ENCODE data around the gene CLEC18A. TPM values are rescaled to one million over a fixed set of nuclear protein-coding genes. Genes with fewer than 3 reads are reported as not detected.
"Not testable (repeated sequence)": the region's sequence is repeated elsewhere in the genome, so short reads cannot be mapped to it uniquely, and the experiment has no call there.

The CLEC18A gene
- total and polyA plus RNA-seq, 2 of the 4 experiments (the other 2 are of a cell fraction), result under 0.01 TPM; not detected in 1

GRCh38 chr16:69999801-70000200 lies 48.7 kb downstream of the CLEC18A start:
- H3K56ac ChIP-seq (ENCODE audit: extremely low read depth, insufficient read depth, low read length); BruUV-seq (replicated peaks); H2BK20ac ChIP-seq (ENCODE audit: low read depth, low read length); H3K14ac ChIP-seq (replicated peaks; ENCODE audit: low read depth, low read length); H2AK9ac ChIP-seq (replicated peaks; ENCODE audit: low read depth, low read length, poor library complexity); H4K20me1 ChIP-seq (ENCODE audit: insufficient read depth, low read length); H3K9ac ChIP-seq (ENCODE audit: low read depth, low read length); DNase-seq; H2BK15ac ChIP-seq (ENCODE audit: low read depth, low read length); ATAC-seq (ENCODE audit: low read depth); dilution Hi-C loops (cut with HindIII; ENCODE audit: low sequenced_read_pairs, unreplicated experiment); intact Hi-C loops (cut with micrococcal nuclease); H4K91ac ChIP-seq (ENCODE audit: insufficient read depth, low read depth, low read length); POLR2A ChIA-PET (ENCODE audit: unreplicated experiment); in situ Hi-C loops (cut with MboI; ENCODE audit: low sequenced_read_pairs); H3K9me3 ChIP-seq (ENCODE audit: control insufficient read depth, insufficient read depth, low read length); H3K27me3 ChIP-seq (ENCODE audit: control insufficient read depth, insufficient read depth, low read length); H2AFZ ChIP-seq (replicated peaks; ENCODE audit: low read length, poor library complexity); H4K8ac ChIP-seq (ENCODE audit: low read depth in 2 of 2, low read length in 2 of 2); H3K23ac ChIP-seq (ENCODE audit: low read depth, low read length); H3K4me2 ChIP-seq (ENCODE audit: low read depth, low read length); H3K18ac ChIP-seq (ENCODE audit: low read depth, low read length); H2AK5ac ChIP-seq (ENCODE audit: low read depth, low read length); CTCF ChIA-PET; H2BK5ac ChIP-seq (ENCODE audit: low read depth, low read length, poor library complexity, severe bottlenecking); H3K27ac ChIP-seq (ENCODE audit: insufficient read depth, low read length); H3K4me3 ChIP-seq (ENCODE audit: insufficient read depth, low read depth, low read length); H4K5ac ChIP-seq (ENCODE audit: low read depth, low read length); H3K4ac ChIP-seq (ENCODE audit: low read depth, low read length); H3K9me1 ChIP-seq (ENCODE audit: insufficient read depth, low read length); H2BK120ac ChIP-seq (ENCODE audit: low read depth, low read length); H3K4me1 ChIP-seq (ENCODE audit: control insufficient read depth, insufficient read depth, low read length); H3K79me1 ChIP-seq (ENCODE audit: low read depth in 1 of 2, low read length in 2 of 2): not testable (repeated sequence)
- no CpG with 5 or more reads among the region's 9 CpGs for WGBS, 2 experiments (ENCODE audit: extremely low coverage in 2 of 2, insufficient read length in 1 of 2)
- peaks cover 11% of the 10 kb centered on the region for H3K36me3 ChIP-seq (ENCODE audit: control insufficient read depth, insufficient read depth, low read length)

GRCh38 chr16:70003511-70003910 lies 52.4 kb downstream of the CLEC18A start:
- H2AK5ac ChIP-seq (ENCODE audit: low read depth, low read length); H3K4me1 ChIP-seq (ENCODE audit: control insufficient read depth, insufficient read depth, low read length); H3K9me1 ChIP-seq (ENCODE audit: insufficient read depth, low read length); H2BK5ac ChIP-seq (ENCODE audit: low read depth, low read length, poor library complexity, severe bottlenecking); H2BK20ac ChIP-seq (ENCODE audit: low read depth, low read length); ATAC-seq (ENCODE audit: low read depth); in situ Hi-C loops (cut with MboI; ENCODE audit: low sequenced_read_pairs); H3K14ac ChIP-seq (replicated peaks; ENCODE audit: low read depth, low read length); H3K4me3 ChIP-seq (ENCODE audit: insufficient read depth, low read depth, low read length); H3K79me1 ChIP-seq (ENCODE audit: low read depth in 1 of 2, low read length in 2 of 2); CTCF ChIA-PET; H4K5ac ChIP-seq (ENCODE audit: low read depth, low read length); H3K27me3 ChIP-seq (ENCODE audit: control insufficient read depth, insufficient read depth, low read length); H4K20me1 ChIP-seq (ENCODE audit: insufficient read depth, low read length); intact Hi-C loops (cut with micrococcal nuclease); POLR2A ChIA-PET (ENCODE audit: unreplicated experiment); H3K23ac ChIP-seq (ENCODE audit: low read depth, low read length); H2AK9ac ChIP-seq (replicated peaks; ENCODE audit: low read depth, low read length, poor library complexity); dilution Hi-C loops (cut with HindIII; ENCODE audit: low sequenced_read_pairs, unreplicated experiment); H3K56ac ChIP-seq (ENCODE audit: extremely low read depth, insufficient read depth, low read length); H3K36me3 ChIP-seq (ENCODE audit: control insufficient read depth, insufficient read depth, low read length); H2BK120ac ChIP-seq (ENCODE audit: low read depth, low read length); H3K9me3 ChIP-seq (ENCODE audit: control insufficient read depth, insufficient read depth, low read length); H2BK15ac ChIP-seq (ENCODE audit: low read depth, low read length); H3K27ac ChIP-seq (ENCODE audit: insufficient read depth, low read length); H3K9ac ChIP-seq (ENCODE audit: low read depth, low read length); H3K4me2 ChIP-seq (ENCODE audit: low read depth, low read length); H2AFZ ChIP-seq (replicated peaks; ENCODE audit: low read length, poor library complexity); H3K18ac ChIP-seq (ENCODE audit: low read depth, low read length); H4K8ac ChIP-seq (ENCODE audit: low read depth in 2 of 2, low read length in 2 of 2); DNase-seq; H4K91ac ChIP-seq (ENCODE audit: insufficient read depth, low read depth, low read length); BruUV-seq (replicated peaks); H3K4ac ChIP-seq (ENCODE audit: low read depth, low read length): not testable (repeated sequence)
- WGBS, 2 experiments (ENCODE audit: extremely low coverage in 2 of 2, insufficient read length in 1 of 2), result no CpG with 5 or more reads among the region's 2 CpGs
